Pancreas (tissue), 10 donors: ENCODE data around the gene HABP2. TPM values are rescaled to one million over a fixed set of nuclear protein-coding genes. Genes with fewer than 3 reads are reported as not detected.

Experiments
- ATAC-seq, 4 donors: fragments of 200-7000 bp; cut with Tn5 transposase; one replicate each; pipeline versions ENCODE4 v1.8.0 to v1.9.1; 2020; ENCODE audit warnings: mild to moderate bottlenecking in 4 of 4, moderate library complexity in 4 of 4
- DNase-seq, 6 donors: peaks; one replicate each; pipeline ENCODE4 v3.0.0-alpha.2; 2020
- FAIRE-seq: peaks from 2 replicates; lab custom pipeline; 2012; peaks lifted over from hg19 to GRCh38; lab: Jason Lieb, UNC
- H3K27ac ChIP-seq, 4 donors: fragments of 200-600 bp; sonication (generic); 1 replicate in 3 of 4; 2 replicates in 1 of 4; pipeline versions ENCODE4 v1.5.0 to v1.8.0; 2020
- H3K27me3 ChIP-seq, 4 donors: fragments of 200-600 bp; one replicate each; pipeline ENCODE4 v1.8.0; 2021
- H3K36me3 ChIP-seq, 3 donors: fragments of 200-600 bp; sonication (generic) in 1 of 3; one replicate each; pipeline versions ENCODE4 v1.5.0 to v1.8.0; 2020 to 2021
- H3K4me1 ChIP-seq, 3 donors: fragments of 200-600 bp; one replicate each; pipeline ENCODE4 v1.8.0; 2021
- H3K4me3 ChIP-seq, 4 donors: fragments of 200-600 bp; sonication (generic) in 2 of 4; one replicate each; pipeline versions ENCODE4 v1.5.0 to v1.8.0; 2020 to 2021
- H3K9me3 ChIP-seq, 4 donors: fragments of 200-600 bp; one replicate each; pipeline ENCODE4 v1.8.0; 2021
- WGBS, 2 donors: extraction: QIAGEN DNeasy Blood & Tissue Kit; methylation state at CpG; one replicate each; pipeline ENCODE4 v1.1.7; 2013; 5-methylcytosine and 5-hydroxymethylcytosine counted together
- intact Hi-C, 3 donors: fragments of 100-400 bp; cut with DNase I; formaldehyde crosslinking; loops; one replicate each; pipeline versions ENCODE4 v1.11.1 to v1.14.2; 2022
- polyA plus RNA-seq, 2 donors: library from polyadenylated mRNA; stranded (reverse); fragments of 200-250 nt; gene quantifications; one replicate each; pipeline ENCODE4 v1.2.3, GENCODE V29; 2013
- total RNA-seq, 6 donors: library from RNA; stranded (reverse); fragmentation: NEBNext Ultra II Directional in 4 of 6; extraction: Animal tissue kit (Norgen Biotek cat#: 25700) in 4 of 6; gene quantifications; one replicate each; pipeline versions ENCODE4 v1.2.1 to v1.2.4, GENCODE V29; 2021 to 2023
- TF ChIP-seq, protein P1 (sequence below), 4 donors: fragments of 200-600 bp; sonication (generic) in 3 of 4; IDR thresholded peaks; one replicate each; pipeline versions ENCODE4 v1.5.0 to v1.8.0; 2021; ENCODE audit warnings: antibody characterized with exemption in 4 of 4
- donor health status: healthy with polysubstance abuse.
- donor health status: DM: no; HTN: no; CAD: no; lungs with moderate emphysema.
- donor health status: DM: no; HTN: no; CAD: no.
- donor health status: control.
- donor health status: control.
- donor health status: Bipolar disorder and iron deficiency.
- donor health status: DM: yes; HTN: yes; CAD: no.
- donor health status: DM: no; HTN: no; CAD: no.
- donor health status: DM: no; HTN: no; CAD: no.
- donor health status: DM: yes; HTN: yes; CAD: no.

HABP2 gene
- total and polyA plus RNA-seq, 8 donors = 8.8 to 51.7 (median 14.0) TPM

GRCh38 chr10:113518415-113518814 lies 34.4 kb upstream of the HABP2 start:
- 86 to 89% methylated on average over 3 of the region's 3 CpGs for WGBS, 2 donors
- Histone ChIP-seq H3K27me3 (no peaks in the 10 kb centered on the region), H3K4me1 (peaks cover 0 to 4% (median 0%) of the 10 kb centered on the region in 3 donors), H3K4me3 (no peak overlapping the region), H3K9me3 (no peaks in the 10 kb centered on the region), H3K36me3 (no peaks in the 10 kb centered on the region), H3K27ac (no peak overlapping the region)
- TF ChIP-seq, protein P1, sequence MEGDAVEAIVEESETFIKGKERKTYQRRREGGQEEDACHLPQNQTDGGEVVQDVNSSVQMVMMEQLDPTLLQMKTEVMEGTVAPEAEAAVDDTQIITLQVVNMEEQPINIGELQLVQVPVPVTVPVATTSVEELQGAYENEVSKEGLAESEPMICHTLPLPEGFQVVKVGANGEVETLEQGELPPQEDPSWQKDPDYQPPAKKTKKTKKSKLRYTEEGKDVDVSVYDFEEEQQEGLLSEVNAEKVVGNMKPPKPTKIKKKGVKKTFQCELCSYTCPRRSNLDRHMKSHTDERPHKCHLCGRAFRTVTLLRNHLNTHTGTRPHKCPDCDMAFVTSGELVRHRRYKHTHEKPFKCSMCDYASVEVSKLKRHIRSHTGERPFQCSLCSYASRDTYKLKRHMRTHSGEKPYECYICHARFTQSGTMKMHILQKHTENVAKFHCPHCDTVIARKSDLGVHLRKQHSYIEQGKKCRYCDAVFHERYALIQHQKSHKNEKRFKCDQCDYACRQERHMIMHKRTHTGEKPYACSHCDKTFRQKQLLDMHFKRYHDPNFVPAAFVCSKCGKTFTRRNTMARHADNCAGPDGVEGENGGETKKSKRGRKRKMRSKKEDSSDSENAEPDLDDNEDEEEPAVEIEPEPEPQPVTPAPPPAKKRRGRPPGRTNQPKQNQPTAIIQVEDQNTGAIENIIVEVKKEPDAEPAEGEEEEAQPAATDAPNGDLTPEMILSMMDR (IDR thresholded peaks at IDR 0.05) = no peak
- FAIRE-seq = no peak
- DNase-seq = no peak
- no peak for ATAC-seq
- intact Hi-C loops = no loop called here

GRCh38 chr10:113518816-113519591 lies 33.8 kb upstream of the HABP2 start:
- no peaks in the 10 kb centered on the region for H3K27me3 ChIP-seq
- ATAC-seq = no peak
- H3K36me3 ChIP-seq = no peaks in the 10 kb centered on the region
- H3K27ac ChIP-seq = no peak overlapping the region
- whole genome bisulfite sequencing, 2 donors = 80 to 81% methylated on average over 10 of the region's 10 CpGs
- FAIRE-seq = no peak
- peaks cover 0 to 4% (median 0%) of the 10 kb centered on the region in 3 donors for H3K4me1 ChIP-seq
- no peak overlapping the region for H3K4me3 ChIP-seq
- DNase-seq = no peak
- H3K9me3 ChIP-seq = no peaks in the 10 kb centered on the region
- TF ChIP-seq, protein P1 (IDR thresholded peaks at IDR 0.05) = no peak
- intact Hi-C loops = no loop called here

DNA sequence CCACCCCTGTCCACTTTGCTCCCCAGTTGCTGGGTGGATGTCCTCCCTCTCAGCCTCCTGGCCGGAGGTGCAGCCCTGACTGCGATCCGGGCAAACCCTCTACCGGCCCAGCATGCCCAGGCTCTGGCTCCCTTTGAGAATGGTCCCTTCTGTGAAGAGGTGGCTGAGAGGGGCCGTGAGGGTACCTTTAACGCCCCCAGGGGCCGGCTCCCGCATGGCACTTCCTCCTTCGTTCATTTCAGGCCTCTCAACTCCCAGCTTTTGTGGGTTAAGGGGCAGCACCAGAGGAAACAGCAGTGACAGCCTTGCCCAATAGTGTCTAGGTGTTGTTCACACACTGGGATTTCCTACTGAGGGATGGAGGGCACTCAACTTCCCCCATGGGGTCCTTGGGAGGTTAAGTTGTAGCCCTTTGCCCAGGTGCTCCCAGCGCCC lies 33.2 kb upstream of the HABP2 start:
- H3K4me3 ChIP-seq = no peak overlapping the region
- H3K27me3 ChIP-seq = no peaks in the 10 kb centered on the region
- no peak overlapping the region for H3K27ac ChIP-seq
- WGBS, 2 donors = 86 to 96% methylated on average over 10 of the region's 10 CpGs
- H3K4me1 ChIP-seq = peaks cover 0 to 4% (median 0%) of the 10 kb centered on the region in 3 donors
- H3K36me3 ChIP-seq = no peaks in the 10 kb centered on the region
- FAIRE-seq (no peak), DNase-seq (no peak), ATAC-seq (no peak)
- TF ChIP-seq, protein P1 (IDR thresholded peaks at IDR 0.05) = no peak
- no peaks in the 10 kb centered on the region for H3K9me3 ChIP-seq
- intact Hi-C loops = loop anchor here in 1 of 3 donors (5.0 kb wide), 1 partner anchor 48 kb away; no protein-coding TSS in a partner anchor

- Histone ChIP-seq H3K4me1 (peaks cover 0 to 4% (median 0%) of the 10 kb centered on the region in 3 donors), H3K4me3 (no peak overlapping the region), H3K9me3 (no peaks in the 10 kb centered on the region), H3K27ac (no peak overlapping the region), H3K36me3 (no peaks in the 10 kb centered on the region), H3K27me3 (no peaks in the 10 kb centered on the region)
- DNase-seq = no peak
- 90 to 96% methylated on average over 2 of the region's 2 CpGs for WGBS, 2 donors
- ATAC-seq = no peak
- TF ChIP-seq, protein P1 (IDR thresholded peaks at IDR 0.05) = no peak
- intact Hi-C loops = loop anchor here in 1 of 3 donors (5.0 kb wide), 1 partner anchor 47 kb away; no protein-coding TSS in a partner anchor
- no peak for FAIRE-seq
Observed at GRCh38 chr10:113520261-113520660, 32.6 kb upstream of the HABP2 start.
